Measurements from ENCODE around the gene APOBEC3A.

The APOBEC3A gene

GRCh38 chr22:38957046-38957770 lies at the start of gene APOBEC3A:
Gene APOBEC3A, plus strand, starts transcription at chr22:38957609. Its CDS starts 83 bp downstream, at chr22:38957692.
- DNase-seq = no peak

GRCh38 chr22:38907767-38908166 lies 49.6 kb upstream of the APOBEC3A start:
- no peak for DNase-seq

GRCh38 chr22:38911434-38911833 lies 46.0 kb upstream of the APOBEC3A start:
- no peak for DNase-seq

- DNase-seq = no peak
Observed at GRCh38 chr22:38919631-38920190, 37.7 kb upstream of the APOBEC3A start.

- DNase-seq = no peak
Observed at GRCh38 chr22:38921120-38921519, 36.3 kb upstream of the APOBEC3A start.

GRCh38 chr22:38921806-38922205 lies 35.6 kb upstream of the APOBEC3A start:
- DNase-seq = no peak

GRCh38 chr22:38923463-38924346 lies 33.7 kb upstream of the APOBEC3A start:
- DNase-seq = no peak

- DNase-seq = peak; percentile 32
Observed at GRCh38 chr22:38924347-38924952, 33.0 kb upstream of the APOBEC3A start.

GRCh38 chr22:38925571-38926041 lies 31.8 kb upstream of the APOBEC3A start:
- DNase-seq = no peak

GRCh38 chr22:38927033-38927781 lies 30.2 kb upstream of the APOBEC3A start:
- DNase-seq = peak; percentile 72

GRCh38 chr22:38930512-38930911 lies 26.9 kb upstream of the APOBEC3A start:
- no peak for DNase-seq

GRCh38 chr22:38935023-38935422 lies 22.4 kb upstream of the APOBEC3A start:
- no peak for DNase-seq

GRCh38 chr22:38935616-38936015 lies 21.8 kb upstream of the APOBEC3A start:
- no peak for DNase-seq

GRCh38 chr22:38936562-38936961 lies 20.8 kb upstream of the APOBEC3A start:
- DNase-seq = no peak

- no peak for DNase-seq
Observed at GRCh38 chr22:38937036-38937435, 20.4 kb upstream of the APOBEC3A start.

GRCh38 chr22:38937541-38937940 lies 19.9 kb upstream of the APOBEC3A start:
- DNase-seq = no peak

GRCh38 chr22:38938221-38938620 lies 19.2 kb upstream of the APOBEC3A start:
- DNase-seq = no peak

- DNase-seq = no peak
Observed at GRCh38 chr22:38938925-38939324, 18.5 kb upstream of the APOBEC3A start.

- DNase-seq = peak; percentile 69
Observed at GRCh38 chr22:38940811-38941384, 16.5 kb upstream of the APOBEC3A start.

GRCh38 chr22:38941488-38941987 lies 15.9 kb upstream of the APOBEC3A start:
- DNase-seq = peak; percentile 70

- no peak for DNase-seq
Observed at GRCh38 chr22:38942702-38943101, 14.7 kb upstream of the APOBEC3A start.

GRCh38 chr22:38943201-38943600 lies 14.2 kb upstream of the APOBEC3A start:
- DNase-seq = peak; percentile 24

Data from OCI-M1 (cell line).